ENCODE results near the gene LMBRD2.
"Not testable (repeated sequence)": the region's sequence is repeated elsewhere in the genome, so short reads cannot be mapped to it uniquely, and the experiment has no call there.

Gene LMBRD2

GRCh38 chr5:36160617-36161016, 8.9 kb upstream of the LMBRD2 start:
- DNase-seq = no peak

DNA sequence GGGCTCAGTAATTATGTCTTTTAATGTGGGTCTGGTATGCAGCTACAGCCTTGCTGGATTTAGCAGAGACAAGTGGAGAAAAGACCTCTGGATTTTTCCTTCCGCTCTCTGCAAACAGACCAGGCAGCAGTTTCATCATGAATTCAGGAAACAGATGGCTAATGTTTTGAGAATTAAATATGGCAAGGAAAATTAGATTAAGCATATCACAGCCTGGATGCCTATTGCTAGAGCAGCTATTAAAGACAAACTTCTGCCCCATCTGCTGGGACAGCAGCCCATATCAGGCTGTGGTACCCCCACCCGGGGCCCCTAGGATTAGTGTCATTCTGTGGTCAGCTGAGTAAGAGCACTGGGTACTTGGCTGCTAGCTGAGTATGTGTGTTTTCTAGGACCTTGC, 6.5 kb upstream of the LMBRD2 start:
- DNase-seq = peak; percentile 20

GRCh38 chr5:36156619-36157018, 4.9 kb upstream of the LMBRD2 start:
- no peak for DNase-seq

DNA sequence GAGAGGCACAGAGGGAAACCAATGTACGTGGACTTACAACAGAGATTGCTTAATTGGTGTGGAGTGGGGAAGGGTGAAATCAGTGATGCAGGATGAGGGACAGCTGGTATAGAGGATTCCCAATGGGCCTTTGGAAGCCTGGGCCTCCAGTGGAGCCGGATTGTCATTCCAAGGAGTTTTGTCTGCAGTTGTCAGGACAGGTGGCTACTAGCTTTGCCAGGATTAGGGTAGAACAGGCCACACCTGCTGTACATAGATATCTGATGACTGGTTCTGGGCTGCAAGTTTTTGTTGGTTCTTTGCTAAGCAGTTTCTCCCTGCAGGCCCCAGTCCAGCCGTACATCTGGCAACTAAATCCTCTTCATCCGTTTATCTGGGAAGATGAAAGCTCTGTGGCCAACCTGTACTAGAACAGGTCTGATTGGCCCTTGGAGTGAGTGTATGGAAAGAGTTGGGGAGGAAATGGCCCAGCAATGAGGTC, 4.5 kb upstream of the LMBRD2 start:
- DNase-seq = no peak

DNA sequence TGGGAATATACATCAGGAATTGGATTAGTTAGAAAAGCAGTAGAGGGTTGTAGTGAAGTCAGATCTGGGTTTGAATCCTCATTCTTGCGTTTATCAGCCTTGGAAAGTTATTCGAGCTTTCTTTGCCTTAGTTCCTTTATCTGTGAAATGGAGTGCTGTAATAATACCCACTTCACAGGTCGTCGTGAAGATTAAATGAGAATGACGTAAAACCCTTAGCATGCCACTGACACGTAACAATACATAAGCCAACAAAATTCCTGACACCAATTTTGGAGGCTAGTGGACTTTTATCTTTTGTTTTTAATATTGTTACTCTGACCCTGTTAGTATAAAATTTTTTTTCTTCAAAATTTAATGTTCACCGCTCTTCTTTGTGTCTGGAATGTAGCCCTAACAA, 3.6 kb upstream of the LMBRD2 start:
- no peak for DNase-seq

- DNase-seq = no peak
Measured at GRCh38 chr5:36153726-36154125, 2.0 kb upstream of the LMBRD2 start.

DNA sequence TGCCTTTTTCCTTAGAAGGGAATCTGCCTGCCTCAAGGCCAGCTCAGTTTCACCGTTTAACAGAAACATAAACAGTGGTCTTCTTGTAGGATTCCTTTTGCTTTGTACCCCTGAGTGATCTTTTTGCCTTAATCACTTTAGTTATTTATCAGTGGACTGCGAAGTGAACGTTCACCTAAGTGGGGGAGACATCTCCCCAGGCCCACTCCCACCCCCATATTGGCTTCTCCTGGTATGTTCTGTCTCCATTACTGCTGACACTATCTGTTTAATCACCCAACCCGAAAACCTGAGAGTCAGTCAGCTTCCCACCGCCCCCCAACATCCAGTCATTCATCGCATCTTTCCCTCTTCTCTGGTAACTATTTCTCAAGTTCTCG, 1.6 kb upstream of the LMBRD2 start:
- no peak for DNase-seq

- peak; percentile 28 for DNase-seq
Measured at GRCh38 chr5:36152324-36153297, 924 bp upstream of the LMBRD2 start.

DNA sequence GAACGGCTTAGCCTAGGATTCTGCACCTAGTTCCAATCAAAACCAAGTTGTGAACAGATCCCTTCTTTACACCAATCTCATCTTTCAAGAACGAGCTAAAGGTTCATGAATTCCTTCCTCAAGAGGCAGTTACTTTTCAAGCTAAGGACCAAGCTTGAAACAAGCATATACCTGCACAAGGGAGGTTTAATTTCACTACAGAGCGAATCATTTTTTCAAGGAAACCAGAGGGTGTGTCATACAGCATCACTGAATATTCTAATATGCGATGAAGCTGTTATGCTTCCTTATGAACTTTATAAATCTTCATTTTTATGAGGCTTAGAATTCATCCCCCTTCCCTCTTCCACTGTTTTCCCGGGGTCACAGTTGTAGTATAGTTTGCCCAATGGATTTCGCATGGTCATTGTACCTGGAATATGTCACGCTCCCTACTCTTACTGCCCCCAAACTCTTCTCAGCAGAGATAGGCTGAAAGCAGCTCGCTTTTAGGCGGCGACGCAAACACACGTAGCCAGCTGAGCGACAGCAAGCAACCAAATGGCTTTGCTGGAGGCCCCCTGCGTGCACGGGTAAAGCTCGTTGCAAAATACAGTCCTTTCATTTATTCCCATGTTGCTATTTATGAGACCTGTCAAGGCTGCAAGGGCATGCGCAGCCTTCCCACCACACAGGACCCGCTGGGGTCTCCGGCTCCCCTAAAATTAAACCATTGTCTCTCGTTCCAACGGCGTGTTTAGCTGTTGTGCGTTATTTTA, 832 bp downstream of the LMBRD2 start:
- DNase-seq = peak; percentile 86

DNA sequence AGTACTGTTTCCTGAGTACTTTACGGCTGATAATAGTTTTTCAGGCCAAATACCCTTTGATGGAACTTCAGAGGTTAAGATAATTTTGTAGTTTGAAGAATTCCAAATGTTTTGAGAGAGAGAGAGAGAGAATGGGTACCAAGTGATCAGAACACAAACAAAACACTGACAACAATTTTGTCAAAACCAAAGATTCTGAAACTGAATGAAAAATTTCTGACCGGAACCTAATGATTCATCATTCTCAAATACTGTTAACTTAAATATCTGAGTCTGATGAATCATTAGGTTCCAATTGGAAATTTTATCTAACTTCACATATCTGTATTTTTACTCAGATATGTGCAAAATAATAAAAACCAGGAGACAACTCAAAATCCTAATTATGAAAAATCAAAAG, 4.0 kb downstream of the LMBRD2 start:
- DNase-seq = no peak

DNA sequence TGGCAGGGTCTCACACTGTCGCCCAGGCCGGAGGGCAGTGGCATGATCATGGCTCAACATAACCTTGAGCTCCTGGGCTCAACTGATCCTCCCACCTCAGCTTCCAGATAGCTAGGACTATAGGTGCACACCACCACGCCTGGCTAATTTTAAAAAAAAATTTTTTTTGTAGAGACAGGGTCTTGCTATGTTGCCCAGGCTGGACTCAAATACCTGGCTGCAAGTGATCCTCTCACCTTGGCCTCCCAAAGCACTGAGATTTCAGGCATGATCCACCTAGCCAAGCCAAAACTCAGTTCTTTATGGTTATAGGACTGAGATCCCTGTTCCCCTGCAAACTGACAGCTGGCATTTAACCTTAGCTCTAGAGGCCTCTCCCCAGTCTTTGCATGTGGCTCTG, 5.3 kb downstream of the LMBRD2 start:
- no peak for DNase-seq

- DNase-seq = peak; percentile 18
Measured at GRCh38 chr5:36145311-36145710, 6.4 kb downstream of the LMBRD2 start.

DNA sequence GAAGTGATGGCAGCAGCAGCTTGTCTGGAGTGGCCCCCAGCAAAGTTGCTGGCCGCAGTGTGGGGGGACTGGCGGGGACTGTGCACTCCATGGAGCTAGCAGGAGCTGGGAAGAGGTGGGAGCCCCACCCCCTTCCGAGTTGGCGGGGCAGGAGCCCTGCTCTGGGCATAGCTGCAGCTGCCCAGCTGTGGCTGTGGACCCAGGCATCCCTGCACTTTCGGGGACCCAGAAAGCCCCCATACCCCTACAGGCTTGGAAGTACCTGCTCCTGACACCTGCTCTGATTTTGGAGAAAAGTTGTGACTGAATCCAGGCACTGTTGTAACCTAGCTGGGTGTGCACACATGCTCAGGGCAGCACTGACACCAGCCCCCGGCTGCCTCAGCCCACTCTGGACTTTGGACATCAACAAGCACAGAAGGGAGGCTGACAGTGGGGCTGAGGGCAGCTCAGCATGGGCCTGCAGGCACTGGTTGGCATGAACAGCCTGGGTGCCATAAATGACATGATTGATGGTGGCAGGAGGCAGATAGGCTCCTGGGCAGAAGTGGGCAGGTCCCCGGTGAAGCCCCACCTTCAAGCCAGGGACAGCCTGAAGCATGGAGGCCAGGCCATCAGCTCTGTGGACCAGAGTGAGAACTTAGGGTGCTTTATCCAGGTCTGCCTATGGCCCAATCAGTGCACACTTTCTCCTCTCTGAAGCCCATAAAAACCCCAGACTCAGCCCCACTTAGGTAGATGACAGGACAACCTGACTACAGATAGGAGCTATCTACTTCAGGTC, 12.6 kb downstream of the LMBRD2 start:
- DNase-seq = no peak

- no peak for DNase-seq
Measured at GRCh38 chr5:36136581-36136980, 15.1 kb downstream of the LMBRD2 start.

DNA sequence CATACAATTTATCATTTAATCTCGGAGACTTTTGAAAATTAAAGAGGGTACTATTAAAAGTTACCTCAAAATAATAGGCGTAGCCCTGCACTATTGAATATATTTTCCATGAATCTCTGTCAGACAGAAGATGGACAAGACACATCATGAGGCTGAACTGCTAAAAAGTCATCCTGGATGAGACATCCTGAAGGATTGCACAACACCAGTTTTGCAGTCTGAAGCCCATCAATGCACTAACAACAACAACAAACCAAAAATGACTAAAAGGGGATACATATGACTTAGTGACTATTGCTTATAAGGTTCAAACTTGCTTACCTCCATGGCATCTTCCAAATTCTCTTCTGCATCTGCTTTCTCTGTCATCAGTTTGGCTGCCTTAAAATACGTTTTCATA, 15.7 kb downstream of the LMBRD2 start:
- no peak for DNase-seq

DNA sequence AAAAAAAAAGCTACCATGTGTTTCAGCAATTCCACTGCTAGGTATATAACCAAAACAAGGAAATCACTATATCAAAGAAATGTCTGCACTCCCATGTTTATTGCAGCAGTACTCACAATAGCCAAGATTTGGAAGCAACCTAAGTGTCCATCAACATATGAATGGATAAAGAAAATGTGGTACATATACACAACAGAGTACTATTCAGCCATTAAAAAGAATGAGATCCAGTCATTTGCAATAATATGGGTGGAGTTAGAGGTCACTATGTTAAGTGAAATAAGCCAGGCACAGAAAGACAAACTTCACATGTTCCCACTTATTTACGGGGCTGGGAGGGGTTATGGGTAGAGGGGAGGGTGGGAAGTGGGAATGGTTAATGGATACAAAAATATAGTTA, 18.7 kb downstream of the LMBRD2 start:
- not testable (repeated sequence) for DNase-seq

GRCh38 chr5:36129666-36130065, 22.0 kb downstream of the LMBRD2 start:
- not testable (repeated sequence) for DNase-seq

- no peak for DNase-seq
Measured at GRCh38 chr5:36128795-36129194, 22.9 kb downstream of the LMBRD2 start.

DNA sequence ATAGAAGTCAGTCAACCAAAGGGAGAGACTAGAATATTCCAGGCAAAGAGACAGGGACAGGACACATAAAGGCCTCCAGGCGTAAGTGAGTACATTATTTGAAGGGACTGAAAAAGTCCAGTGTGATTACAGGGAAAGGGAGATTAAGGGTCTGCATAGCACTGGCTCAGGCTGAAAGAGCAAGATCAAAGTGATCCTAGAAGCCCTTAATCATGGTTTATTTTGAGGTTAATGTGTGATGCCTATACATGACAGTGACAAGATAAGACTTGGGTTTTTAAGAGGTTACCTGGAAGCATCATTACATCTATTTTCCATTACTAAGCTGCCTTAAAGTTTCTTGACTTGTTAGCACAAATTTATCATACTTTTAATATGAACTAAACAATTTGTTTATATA, 25.8 kb downstream of the LMBRD2 start:
- DNase-seq = peak; percentile 17

GRCh38 chr5:36111238-36111637, 40.4 kb downstream of the LMBRD2 start:
- peak; percentile 58 for DNase-seq

- peak; percentile 4 for DNase-seq
Measured at GRCh38 chr5:36108758-36109460, 42.8 kb downstream of the LMBRD2 start.

DNA sequence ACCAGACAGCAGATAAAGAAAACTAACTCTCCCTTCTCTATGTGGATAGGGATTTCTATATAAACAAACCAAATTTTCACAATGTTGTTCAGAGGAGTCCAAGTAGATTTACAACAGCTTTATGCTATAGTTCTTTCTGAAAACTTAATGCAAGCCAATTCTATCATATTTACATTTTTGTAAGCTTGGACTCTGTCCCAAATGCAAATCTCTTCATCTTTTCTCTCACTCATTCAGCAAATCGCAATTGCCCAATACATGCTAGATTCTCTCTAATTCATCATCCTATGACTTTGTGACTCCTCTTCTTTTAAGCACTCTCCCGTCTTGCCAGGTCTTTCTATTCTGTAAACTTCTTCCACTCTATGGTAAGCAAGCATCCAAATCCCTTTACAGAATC, 45.9 kb downstream of the LMBRD2 start:
- no peak for DNase-seq

Measured in hematopoietic multipotent progenitor cell treated with erythropoietin and hydrocortisone succinate and interleukin-3 and kit ligand, for 6 days (in vitro differentiated cells).